Mucosa of gallbladder (tissue), 1 donor: ENCODE results near the gene ACSL4. TPM values are rescaled to one million over a fixed set of nuclear protein-coding genes. Genes with fewer than 3 reads are reported as not detected.
"Not testable (repeated sequence)": the region's sequence is repeated elsewhere in the genome, so short reads cannot be mapped to it uniquely, and the experiment has no call there.

Experiments used
- DNase-seq: peaks from one replicate; pipeline ENCODE4 v3.0.0-alpha.2; 2020; ENCODE audit warnings: low spot score
- total RNA-seq: library from RNA; stranded (reverse); gene quantifications from one replicate; pipeline ENCODE4 v1.2.1, GENCODE V29; 2021
- donor health status: DM: no; HTN: no; CAD: no.

ACSL4 gene
- 58.4 TPM for total RNA-seq

GRCh38 chrX:109732807-109733612 lies at the start of gene ACSL4:
ACSL4 (minus strand) TSS chrX:109733257; CDS start chrX:109683363, 49,894 bp downstream.
- peak; percentile 88 for DNase-seq

DNA sequence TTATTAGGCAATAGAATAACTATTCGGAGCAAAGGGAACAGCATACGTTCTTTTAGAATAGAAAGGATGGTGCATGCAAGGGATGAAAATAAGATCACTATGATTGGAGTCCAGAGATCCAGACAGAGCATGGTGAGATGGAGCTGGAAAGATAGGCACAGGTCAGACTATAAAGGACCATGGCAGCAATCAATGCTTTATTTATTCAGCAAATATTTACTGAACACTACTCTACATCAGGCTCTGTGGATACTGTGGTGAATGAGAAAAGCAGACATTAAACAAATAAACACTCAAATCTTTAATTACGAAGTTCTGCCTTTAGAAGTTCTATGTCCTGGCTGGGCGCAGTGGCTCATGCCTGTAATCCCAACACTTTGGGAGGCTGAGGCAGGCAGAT lies 44.7 kb upstream of the ACSL4 start:
- DNase-seq = no peak

DNA sequence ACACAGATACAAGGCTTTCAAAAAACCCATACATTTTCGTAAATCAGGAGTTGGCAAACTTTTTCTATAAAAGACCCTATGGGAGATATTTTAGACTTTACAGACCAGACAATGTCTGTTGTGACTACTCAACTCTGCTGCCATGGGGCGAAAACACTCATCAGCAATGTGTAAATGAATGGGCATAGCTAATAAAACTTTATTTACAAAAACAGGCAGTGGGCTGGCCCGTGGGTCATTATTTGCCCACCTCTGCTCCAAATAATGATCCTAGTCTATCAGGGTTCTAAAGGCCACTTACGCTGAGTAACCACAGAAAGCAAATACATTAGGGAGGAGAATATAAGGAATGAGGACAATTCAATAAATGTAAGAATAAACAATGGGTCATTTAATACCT lies 43.9 kb upstream of the ACSL4 start:
- DNase-seq = no peak

- DNase-seq = no peak
Observed at GRCh38 chrX:109776432-109776831, 43.4 kb upstream of the ACSL4 start.

- no peak for DNase-seq
Observed at GRCh38 chrX:109775386-109775785, 42.3 kb upstream of the ACSL4 start.

DNA sequence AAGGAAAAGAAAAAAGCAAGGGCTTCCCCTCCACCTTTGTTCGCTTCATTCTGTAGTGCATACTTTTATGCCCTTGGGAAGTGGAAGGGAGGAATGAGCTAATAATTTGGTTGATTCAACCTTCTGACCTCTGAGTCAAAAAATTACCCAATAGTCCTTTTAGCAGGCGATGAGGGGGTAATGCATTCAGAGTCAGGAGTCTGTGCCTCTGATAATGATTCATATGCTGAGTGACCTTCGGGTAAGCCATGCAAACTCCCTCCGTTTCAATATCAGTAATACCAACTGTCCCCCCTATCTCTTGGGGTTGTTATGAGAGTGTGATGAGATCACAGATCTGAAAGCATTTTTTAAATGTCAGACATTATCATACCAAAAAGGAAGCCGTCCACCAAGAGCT lies 41.6 kb upstream of the ACSL4 start:
- DNase-seq = no peak

GRCh38 chrX:109774136-109774535 lies 41.1 kb upstream of the ACSL4 start:
- DNase-seq = no peak

- no peak for DNase-seq
Observed at GRCh38 chrX:109773374-109773773, 40.3 kb upstream of the ACSL4 start.

- no peak for DNase-seq
Observed at GRCh38 chrX:109770780-109771179, 37.7 kb upstream of the ACSL4 start.

- no peak for DNase-seq
Observed at GRCh38 chrX:109760922-109761250, 27.8 kb upstream of the ACSL4 start.

- DNase-seq = no peak
Observed at GRCh38 chrX:109760209-109760921, 27.3 kb upstream of the ACSL4 start.

- DNase-seq = no peak
Observed at GRCh38 chrX:109753256-109753655, 20.2 kb upstream of the ACSL4 start.

DNA sequence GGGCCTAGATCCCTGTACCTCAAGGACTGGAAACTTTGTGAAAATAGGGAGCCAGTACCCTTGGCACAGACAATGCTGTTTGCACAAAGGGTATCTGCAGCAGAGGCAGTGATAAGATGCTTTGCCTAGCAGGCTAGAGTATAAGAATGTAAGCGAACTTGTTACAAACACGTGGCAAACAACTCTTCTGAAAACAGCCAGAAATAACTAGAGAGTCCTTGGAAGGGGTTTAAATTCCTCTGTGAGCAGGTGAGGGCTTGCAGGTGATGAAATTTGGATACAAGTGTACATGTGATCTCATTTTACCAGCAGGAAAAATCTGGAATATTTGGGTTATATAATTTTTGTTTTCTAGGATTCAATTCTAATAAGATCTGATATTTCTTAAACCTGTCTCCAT lies 18.6 kb upstream of the ACSL4 start:
- DNase-seq = no peak

DNA sequence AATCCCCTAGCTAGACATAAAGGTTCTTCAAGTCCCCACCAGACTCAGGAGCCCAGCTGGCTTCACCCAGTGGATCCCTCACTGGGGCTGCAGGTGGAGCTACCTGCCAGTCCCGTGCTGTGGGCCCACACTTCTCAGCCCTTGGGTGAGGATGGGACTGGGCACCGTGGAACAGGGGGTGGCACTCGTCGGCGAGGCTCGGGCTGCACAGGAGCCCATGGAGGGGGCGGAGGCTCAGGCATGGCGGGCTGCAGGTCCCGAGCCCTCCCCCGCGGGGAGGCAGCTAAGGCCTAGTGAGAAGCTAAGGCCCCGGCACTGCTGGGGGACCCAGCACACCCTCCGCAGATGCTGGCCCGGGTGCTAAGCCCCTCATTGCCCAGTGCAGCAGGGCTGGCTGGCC lies 16.1 kb upstream of the ACSL4 start:
- DNase-seq = no peak

DNA sequence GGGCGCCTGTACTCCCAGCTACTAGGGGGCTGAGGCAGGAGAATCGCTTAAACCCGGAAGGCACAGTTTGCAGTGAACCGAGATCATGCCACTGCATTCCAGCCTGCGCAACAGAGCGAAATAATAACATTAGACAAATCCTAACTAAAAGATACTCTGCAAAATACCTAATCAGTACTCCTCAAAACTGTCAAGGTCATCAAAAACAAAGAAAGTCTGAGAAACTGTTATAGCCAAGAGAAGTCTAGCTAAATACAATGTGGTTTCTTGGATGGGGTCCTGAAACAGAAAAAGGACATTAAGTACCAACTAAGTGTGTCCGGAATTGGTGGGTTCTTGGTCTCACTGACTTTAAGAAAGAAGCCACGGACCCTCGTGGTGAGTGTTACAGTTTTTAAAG lies 14.6 kb upstream of the ACSL4 start:
- no peak for DNase-seq

- DNase-seq = no peak
Observed at GRCh38 chrX:109742722-109743121, 9.7 kb upstream of the ACSL4 start.

DNA sequence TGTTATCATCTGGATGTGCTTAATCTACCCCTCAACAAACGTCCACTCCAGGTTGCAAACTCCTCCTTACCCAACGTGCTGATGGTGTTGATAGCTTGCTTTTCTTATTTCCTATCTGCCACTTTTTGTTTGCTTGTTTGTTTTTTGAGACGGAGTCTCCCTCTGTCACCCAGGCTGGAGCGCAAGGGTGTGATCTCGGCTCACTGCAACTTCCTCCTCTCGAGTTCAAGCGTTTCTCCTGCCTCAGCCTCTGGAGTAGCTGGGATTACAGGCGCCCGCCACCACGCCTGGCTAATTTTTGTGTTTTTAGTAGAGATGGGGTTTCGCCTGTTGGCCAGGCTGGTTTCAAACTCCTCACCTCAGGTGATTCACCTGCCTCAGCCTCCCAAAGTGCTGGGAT lies 7.8 kb upstream of the ACSL4 start:
- not testable (repeated sequence) for DNase-seq

DNA sequence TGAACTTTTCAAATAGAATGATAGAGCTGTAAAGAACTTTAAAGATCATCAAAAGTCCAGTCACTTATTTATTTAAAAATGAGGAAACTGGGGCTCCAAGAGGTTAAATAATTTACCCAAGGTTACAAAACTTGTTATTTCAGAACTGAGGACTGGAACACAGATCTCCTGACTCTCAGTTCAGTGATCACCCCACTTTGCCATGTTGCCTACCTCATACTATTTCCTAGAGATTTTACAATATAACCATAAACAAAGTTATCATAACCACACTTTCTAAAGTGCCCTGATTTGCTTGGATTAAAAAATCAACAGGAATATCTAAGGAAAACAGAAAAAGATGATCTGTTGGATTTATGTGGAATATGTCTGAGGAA lies 7.4 kb upstream of the ACSL4 start:
- DNase-seq = no peak

DNA sequence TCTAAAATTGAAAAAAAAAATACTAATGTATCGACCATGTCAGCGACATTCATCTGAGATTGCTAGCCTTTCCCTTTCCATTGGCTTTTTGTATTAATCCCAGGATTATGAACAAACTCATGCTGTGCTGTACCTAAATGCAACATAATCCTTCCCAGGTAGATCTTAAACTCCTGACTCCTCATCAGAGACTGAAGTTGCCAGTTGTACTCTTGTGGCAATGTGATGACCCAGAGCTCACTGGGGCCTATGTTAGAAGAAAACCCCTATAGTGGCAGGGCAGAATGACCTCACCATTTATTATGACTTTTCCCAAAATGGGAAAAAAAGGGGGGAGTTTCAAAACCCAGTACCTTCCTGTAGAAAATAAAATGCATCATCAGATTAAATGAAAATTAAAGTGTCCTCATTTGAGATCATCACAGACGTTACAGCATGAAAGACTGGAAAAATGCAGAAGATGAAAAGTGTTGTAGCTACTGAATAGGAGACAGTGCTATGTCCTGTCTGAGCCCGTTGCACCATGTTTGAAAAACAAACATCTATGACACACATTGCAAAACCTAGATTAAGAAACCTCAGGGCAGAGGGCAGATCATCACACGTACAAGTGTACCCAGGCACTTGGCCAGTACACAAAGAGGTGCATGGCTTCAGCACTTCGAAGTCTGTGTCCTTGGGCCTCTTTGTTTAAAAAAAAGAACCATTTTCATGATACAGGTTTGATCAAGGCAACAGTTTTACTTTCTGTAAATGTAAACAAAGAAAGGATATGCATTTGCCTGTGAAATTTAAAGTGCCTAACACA lies 6.8 kb upstream of the ACSL4 start:
- DNase-seq = peak; percentile 12

DNA sequence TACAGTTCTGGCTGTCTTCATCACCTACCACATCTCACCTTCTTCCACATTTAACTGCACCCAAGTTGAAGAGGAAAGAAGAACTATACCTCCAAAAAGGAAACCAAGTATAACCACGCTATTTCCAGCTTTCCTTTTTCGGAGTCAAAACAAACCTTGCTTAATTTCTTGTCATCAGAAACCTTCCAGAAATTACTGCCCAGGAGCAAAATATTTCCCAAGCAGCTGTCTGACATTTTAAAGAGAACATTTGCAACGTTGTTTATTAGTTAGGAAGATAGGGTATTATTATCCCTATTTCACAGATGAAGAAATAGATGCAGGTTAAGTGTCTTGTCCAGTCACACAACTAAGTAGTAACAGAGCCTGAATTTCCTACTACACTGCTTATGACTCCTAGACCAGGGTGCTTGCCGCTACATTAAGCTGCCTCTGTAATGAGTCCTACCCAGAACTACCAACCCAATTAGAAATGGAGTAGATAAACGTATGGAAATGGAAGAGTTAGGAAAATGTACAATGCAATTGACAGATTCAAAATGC lies 2.2 kb upstream of the ACSL4 start:
- no peak for DNase-seq

- no peak for DNase-seq
Observed at GRCh38 chrX:109733613-109734083, 591 bp upstream of the ACSL4 start.
